ENCODE measurements around the gene CEP170B. TPM values are rescaled to one million over a fixed set of nuclear protein-coding genes. Genes with fewer than 3 reads are reported as not detected.
A peak's percentile ranks its signal among the peaks of the same experiment; 100 is the strongest.
"Not testable (repeated sequence)": the region's sequence is repeated elsewhere in the genome, so short reads cannot be mapped to it uniquely, and the experiment has no call there.

The CEP170B gene
- total RNA-seq, 1 donor from 2014 or later = 10.5 TPM

DNA sequence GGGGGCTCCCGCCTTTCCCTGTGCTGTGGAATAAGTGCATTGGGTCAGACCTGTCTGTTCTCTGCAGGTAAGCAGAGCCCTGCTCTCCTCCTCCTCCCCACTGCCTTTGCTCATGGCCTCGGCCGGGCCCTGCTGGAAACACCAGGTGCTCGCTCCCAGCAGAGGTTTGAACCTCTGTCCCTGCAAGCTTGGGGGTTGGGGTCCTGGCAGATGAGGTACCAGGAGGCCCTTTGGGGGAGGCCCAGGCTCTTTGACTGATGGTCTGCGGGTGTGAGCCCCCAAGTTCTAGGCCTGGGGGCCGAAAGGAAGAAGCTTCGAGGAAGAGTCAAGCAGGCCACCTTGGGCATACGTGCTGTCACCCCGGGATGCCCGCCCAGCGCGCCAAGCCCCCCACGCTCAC, 22.1 kb upstream of the CEP170B start:
- ATAC-seq (no peak), DNase-seq (ENCODE audit: missing footprints) (no peak)

GRCh38 chr14:104843442-104844305, 21.4 kb upstream of the CEP170B start:
- intact Hi-C loops (cut with DNase I) = no loop called here
- ATAC-seq (peak; percentile 23), DNase-seq (ENCODE audit: missing footprints) (peak; percentile 64)

More for the DNA sequence above, 22.1 kb upstream of the CEP170B start:
- intact Hi-C loops (cut with DNase I) = no loop called here

DNA sequence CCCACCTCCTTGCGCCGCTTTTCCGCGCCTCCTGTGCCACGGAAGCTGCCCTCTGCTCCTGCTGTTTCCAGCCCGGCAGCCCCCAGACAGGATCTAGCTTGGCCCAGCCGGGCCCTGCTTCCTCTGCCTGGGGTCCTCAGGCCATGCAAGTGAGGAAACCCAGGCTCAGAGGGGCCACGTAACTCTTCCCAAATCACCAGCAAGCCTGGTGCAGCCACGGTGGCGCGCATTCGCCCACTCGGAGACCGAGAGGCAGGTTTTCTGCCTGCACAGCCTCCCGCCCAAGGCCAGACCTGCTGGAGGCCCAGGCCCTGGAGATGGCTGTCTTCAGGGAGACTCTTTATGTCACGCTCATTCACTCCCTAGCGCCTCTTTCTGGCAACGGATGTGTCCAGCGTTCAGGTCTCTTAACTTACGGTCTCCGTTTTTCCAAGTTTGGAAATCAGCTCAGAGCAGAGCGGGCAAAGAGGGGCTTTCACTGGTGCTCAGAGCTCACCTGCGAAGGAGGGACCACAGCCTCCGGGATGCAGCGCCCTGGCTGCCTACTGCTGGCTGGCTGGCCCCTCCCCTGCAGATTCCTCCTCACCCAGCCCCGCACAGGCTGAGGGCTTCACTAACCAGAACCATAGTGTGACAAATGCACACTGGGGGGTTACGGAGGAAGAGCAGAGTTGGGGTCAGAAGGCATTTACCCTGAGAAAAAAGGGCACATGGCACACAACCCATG, 20.6 kb upstream of the CEP170B start:
- DNase-seq (ENCODE audit: missing footprints) (peak; percentile 58), ATAC-seq (peak; percentile 28)
- intact Hi-C loops (cut with DNase I) = no loop called here

GRCh38 chr14:104845033-104845666, 19.9 kb upstream of the CEP170B start:
- ATAC-seq = no peak
- DNase-seq (ENCODE audit: missing footprints) = no peak
- intact Hi-C loops (cut with DNase I) = no loop called here

DNA sequence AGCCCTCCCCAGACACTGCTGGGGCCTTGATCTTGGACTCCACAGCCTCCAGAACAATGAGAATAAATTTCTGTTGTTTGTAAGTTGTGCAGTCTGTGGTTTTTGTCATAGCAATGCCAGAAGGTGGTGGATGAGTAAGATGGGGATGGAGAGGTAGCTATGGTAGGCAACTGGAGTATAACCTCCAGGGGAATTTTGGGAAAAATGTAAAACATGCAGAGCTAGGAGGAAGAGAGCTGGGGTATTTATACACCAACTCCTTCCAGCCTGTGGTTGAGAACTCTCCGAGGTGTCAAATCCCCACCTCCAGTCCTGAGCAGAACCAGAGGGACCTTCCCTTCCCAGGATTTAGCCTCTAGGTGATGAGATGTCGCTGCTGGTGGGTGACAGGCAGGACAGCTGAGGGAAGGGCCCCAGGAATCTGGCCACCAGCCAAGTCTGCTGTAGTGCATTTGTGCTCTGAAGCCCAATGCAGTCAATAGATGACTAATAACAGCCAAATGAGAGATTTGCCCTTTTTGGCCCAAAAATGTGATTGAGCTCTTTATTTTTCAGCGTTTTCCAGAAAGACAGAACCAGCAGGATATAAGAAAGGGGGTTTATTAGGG, 19.1 kb upstream of the CEP170B start:
- ATAC-seq (no peak), DNase-seq (ENCODE audit: missing footprints) (no peak)
- intact Hi-C loops (cut with DNase I) = no loop called here

DNA sequence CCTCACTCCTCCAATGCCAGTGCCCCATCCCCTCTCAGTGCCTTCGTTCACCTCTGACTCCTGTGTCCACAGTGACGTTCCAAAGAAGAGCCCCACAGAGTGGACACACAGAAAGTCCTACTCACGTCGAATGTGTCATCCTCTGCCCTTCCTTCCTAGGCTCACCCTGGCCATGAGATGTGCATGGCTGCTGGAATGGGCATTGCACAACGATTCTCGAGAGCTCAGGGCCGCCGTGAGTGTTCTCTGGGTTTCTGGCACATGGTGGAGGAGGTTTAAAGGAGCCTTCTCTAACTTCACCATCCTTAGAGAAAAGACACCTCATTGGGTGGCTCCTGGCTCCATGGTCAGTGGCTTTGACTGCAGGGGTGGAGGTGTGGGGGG, 12.8 kb upstream of the CEP170B start:
- DNase-seq (ENCODE audit: missing footprints) (peak; percentile 13), ATAC-seq (no peak)
- intact Hi-C loops (cut with DNase I) = no loop called here

DNA sequence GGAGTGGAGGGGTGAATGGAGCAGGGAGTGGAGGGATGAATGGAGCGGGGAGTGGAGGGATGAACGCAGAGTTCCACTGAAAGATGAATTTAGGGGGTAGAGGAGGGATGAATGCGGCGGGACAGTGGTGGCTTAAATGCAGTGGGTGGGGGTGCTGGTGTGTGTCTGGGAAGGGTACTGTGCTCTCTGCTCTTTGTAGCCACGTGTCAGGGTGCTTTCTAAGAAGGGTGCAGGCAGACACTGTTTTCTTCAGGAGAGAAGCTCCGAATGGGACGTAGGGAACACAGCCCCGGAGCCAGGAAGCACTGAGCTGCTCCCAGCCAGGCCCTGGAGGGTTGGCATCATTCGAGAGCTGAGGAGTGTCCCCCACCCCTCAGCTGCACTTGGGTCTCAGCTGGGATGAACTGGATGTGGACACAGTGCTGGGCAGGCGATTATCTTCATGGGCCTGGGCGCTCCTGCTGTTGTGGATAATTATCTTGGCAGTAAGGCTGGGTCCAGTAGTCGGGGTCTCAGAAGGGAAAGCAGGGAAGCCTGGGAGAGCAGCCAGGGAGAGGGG, 9.5 kb upstream of the CEP170B start:
- DNase-seq (ENCODE audit: missing footprints) = no peak
- ATAC-seq = no peak
- intact Hi-C loops (cut with DNase I) = no loop called here

DNA sequence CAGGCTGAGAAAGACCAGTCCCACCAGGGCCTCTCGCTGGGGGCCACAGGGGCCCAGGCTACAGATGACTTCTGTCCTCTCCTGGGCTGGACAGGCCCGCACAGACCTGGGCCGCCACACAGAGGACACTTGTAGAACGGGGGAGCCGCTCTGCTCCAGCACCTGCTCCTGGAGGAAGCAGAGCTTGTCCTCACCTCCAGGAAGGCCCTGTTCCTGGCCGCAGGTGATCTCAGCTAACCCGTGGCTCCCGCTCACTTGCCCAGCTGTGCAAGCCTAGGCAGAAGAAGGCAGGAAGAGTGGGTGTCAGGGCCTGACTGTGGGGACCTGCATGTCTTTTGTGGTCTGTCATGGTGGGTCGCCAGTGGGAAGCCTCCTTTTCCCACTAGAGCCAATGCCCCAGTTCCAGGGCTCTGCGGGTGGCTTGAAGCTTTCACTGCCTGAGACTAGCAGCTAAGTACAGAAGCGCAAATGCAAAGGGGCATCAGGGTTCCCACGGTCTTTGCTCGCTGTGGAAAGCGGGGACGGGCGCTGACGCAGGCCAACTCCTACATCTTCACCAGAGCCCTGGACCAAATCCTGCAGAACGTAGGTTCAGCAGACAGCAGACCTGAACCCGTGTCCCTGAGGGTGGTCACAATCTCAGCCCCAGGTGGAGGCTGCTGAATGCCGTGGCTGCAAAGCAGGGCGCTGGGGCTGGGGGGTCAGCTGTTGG, 8.8 kb upstream of the CEP170B start:
- ATAC-seq (no peak), DNase-seq (ENCODE audit: missing footprints) (no peak)
- intact Hi-C loops (cut with DNase I) = no loop called here

DNA sequence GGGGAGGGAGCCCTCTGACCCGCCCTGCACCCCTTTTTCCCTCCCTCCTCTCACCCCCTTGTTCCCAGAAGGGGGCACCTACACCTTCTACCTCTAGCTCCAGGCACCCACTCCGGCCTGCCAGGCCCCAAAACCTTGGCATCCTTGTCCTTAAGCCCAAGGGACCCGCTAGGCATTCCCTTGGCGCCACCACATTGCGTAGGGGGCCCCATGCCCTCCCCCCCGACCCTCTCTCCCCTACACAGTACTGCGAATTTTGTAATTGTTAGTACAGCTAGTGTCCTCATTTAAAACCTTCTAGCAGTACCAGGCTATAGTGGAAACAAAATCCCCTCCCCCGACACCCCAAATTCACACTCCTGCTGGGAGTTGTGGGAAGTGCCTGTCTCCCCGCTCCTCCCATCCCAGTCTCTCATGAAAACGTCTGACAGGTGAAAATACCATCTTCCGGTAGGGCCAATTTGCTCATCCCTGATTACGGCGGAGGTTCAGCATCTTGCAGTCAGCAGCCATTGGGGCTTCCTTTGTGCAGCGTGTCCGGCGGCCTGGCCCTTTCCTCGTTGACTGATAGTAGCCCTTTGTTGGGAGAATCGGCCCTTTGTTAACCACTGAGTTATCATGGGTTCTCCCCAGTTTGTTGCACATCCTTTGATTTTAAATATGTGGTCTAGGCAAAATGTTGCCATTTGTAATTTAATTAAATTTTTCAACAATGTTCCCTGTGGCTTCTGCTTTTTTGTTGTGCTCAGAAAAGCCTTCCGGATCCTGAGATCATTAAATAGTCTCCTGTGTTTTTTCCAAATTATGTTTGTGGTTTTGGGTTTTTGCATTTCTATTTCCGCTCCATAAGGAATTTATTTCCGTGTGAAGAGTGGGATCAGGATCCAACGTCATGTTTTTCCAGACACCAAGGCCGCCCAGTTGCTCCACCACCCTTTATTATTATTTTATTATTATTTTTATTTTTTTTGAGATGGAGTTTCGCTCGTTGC, 7.9 kb upstream of the CEP170B start:
- no peak for ATAC-seq
- no peak for DNase-seq (ENCODE audit: missing footprints)
- intact Hi-C loops (cut with DNase I) = no loop called here

- intact Hi-C loops (cut with DNase I); DNase-seq (ENCODE audit: missing footprints); ATAC-seq: not testable (repeated sequence)
Observed at GRCh38 chr14:104857931-104858330, 7.1 kb upstream of the CEP170B start.

DNA sequence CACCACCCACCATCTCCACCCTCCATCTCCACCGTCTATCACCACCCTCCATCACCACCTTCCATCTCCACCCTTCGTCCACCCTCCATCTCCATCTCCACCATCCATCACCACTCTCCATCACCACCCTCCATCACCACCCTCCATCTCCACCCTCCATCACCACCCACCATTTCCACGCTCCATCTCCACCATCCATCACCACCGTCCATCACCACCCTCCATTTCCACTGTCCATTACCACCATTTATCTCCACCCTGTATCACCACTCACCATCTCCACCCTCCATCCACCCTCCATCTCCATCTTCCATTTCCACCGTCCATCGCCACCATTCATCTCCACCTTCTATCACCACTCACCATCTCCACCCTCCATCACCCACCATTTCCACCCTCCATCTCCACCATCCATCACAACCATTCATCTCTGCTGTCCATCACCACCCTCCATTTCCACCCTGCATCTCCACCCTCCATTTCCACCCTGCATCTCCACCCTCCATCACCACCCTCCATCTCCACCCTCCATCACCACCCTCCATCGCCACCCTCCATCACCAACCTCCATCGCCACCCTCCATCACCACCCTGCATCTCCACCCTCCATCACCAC, 6.1 kb upstream of the CEP170B start:
- intact Hi-C loops (cut with DNase I) = no loop called here
- no peak for ATAC-seq
- no peak for DNase-seq (ENCODE audit: missing footprints)

DNA sequence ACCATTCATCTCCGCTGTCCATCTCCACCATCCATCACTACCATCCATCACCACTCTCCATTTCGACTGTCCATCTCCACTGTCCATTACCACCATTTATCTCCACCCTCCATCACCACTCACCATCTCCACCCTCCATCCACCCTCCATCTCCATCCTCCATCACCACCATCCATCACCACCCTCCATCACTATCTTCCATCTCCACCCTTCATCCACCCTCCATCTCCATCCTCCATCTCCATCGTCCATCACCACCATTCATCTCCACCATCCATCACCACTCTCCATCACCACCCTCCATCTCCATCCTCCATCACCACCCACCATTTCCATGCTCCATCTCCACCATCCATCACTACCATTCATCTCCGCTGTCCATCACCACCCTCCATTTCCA, 5.2 kb upstream of the CEP170B start:
- intact Hi-C loops (cut with DNase I) = no loop called here
- no peak for ATAC-seq
- DNase-seq (ENCODE audit: missing footprints) = no peak

- ATAC-seq = no peak
- intact Hi-C loops (cut with DNase I) = no loop called here
- no peak for DNase-seq (ENCODE audit: missing footprints)
Observed at GRCh38 chr14:104860414-104860813, 4.7 kb upstream of the CEP170B start.

GRCh38 chr14:104863131-104863862, 1.8 kb upstream of the CEP170B start:
- DNase-seq (ENCODE audit: missing footprints) (no peak), ATAC-seq (no peak)
- intact Hi-C loops (cut with DNase I) = no loop called here

DNA sequence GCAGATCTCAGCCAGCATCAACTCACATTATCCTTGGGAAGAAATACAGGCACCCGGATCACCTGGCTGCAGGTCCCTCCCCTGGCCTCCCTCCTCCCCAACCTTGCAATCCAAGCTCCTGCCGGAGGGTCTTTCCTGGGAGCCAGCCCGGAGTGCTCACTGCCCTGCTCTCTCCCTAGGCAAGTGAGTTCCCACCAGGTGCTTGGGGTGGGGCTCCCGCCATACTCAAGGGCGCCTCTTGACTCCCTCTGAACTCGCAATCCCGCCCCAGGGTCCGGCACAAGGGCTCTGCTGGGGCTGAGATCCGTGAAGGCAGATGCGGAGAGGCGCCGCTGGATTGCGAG, 1.2 kb upstream of the CEP170B start:
- DNase-seq (ENCODE audit: missing footprints) = no peak

GRCh38 chr14:104864267-104865080, 594 bp upstream of the CEP170B start:
- DNase-seq (ENCODE audit: missing footprints) (no peak), ATAC-seq (no peak)
- intact Hi-C loops (cut with DNase I) = no loop called here

More for the DNA sequence above, 1.2 kb upstream of the CEP170B start:
- no peak for ATAC-seq
- intact Hi-C loops (cut with DNase I) = no loop called here

All from Right ventricle myocardium inferior (tissue), 1 donor.